Prostate gland (tissue), 2 donors: ENCODE data around the gene GPR25.

Experiments
- CTCF ChIP-seq, 4 experiments: fragments of 200-600 bp in 2 of 4; fragments of 450-650 bp in 2 of 4; sonication (generic) in 2 of 4; IDR thresholded peaks; 1 replicate in 3 of 4; 2 replicates in 1 of 4; pipeline ENCODE4 v1.5.1; 2016 to 2019; ENCODE audit warnings: antibody characterized with exemption in 4 of 4, mild to moderate bottlenecking in 2 of 4, moderate library complexity in 2 of 4
- POLR2AphosphoS5 ChIP-seq: sonication (generic); formaldehyde crosslinking; IDR thresholded peaks from one replicate; pipeline ENCODE4 v1.6.1; 2017; ENCODE audit warnings: antibody characterized with exemption

GRCh38 chr1:200891774-200892157 is 19.0 kb downstream of the GPR25 start:
- no peak for TF ChIP-seq CTCF (IDR thresholded peaks at IDR 0.05)
- no peak for TF ChIP-seq POLR2AphosphoS5
